Astrocyte (in vitro differentiated cells and primary cell): Measurements from ENCODE around the gene IL4R.

Source experiments
- CTCF ChIP-seq: IDR thresholded peaks from 2 replicates; pipeline ENCODE4 v1.5.1; 2011; ENCODE audit warnings: low read depth, mild to moderate bottlenecking, inconsistent platforms, low read length, moderate library complexity; ENCODE audit not compliant: insufficient read depth
- EZH2 ChIP-seq: IDR thresholded peaks from 2 replicates; pipeline ENCODE4 v1.6.1; 2012; ENCODE audit warnings: mild to moderate bottlenecking, low read length, inconsistent platforms; ENCODE audit not compliant: insufficient read depth

DNA sequence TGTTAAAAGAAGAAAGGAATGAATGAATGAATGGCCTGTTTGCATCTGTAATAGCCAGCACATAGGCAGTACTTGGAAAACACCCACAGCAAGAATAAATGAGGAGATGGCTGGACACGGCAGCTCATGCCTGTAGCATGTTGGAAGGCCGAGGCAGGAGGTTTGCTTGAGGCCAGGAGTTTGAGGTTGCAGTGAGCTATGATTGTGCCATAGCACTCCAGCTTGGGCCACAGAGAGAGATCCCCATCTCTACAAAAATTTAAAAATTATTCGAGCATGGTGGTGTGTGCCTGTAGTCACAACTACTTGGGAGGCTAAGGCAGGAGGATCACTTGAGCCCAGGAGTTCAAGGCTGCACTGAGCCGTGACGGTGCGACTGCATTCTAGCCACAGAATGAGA lies 12.5 kb downstream of the IL4R start:
- TF ChIP-seq CTCF (no peak), EZH2 (no peak)
